Measurements from ENCODE around the gene GRM8.

GRCh38 chr7:126720232-126720631 is 532.5 kb downstream of the GRM8 start:
- no peak for TF ChIP-seq POLR2AphosphoS5 (IDR thresholded peaks at IDR 0.05; ENCODE audit: low read depth, low read length)
- TF ChIP-seq POLR2A (IDR thresholded peaks at IDR 0.05; ENCODE audit: low read depth, low read length): no peak

All from GM12892 (cell line).